ENCODE results near the gene CNTN4. TPM values are rescaled to one million over a fixed set of nuclear protein-coding genes. Genes with fewer than 3 reads are reported as not detected.

Gene CNTN4
- total RNA-seq, 4 donors from 2014 or later: 2.6 to 91.2 (median 13.2) TPM

- intact Hi-C loops (cut with DNase I; ENCODE audit: low total_unique reads): no loop called here
- Histone ChIP-seq H3K9me3 (no peaks in the 10 kb centered on the region), H3K27ac (no peak overlapping the region), H3K27me3 (no peaks in the 10 kb centered on the region), H3K4me3 (no peak overlapping the region), H3K4me1 (peaks cover 0 to 3% of the 10 kb centered on the region in 2 donors), H3K36me3 (no peaks in the 10 kb centered on the region)
- DNase-seq: no peak
- TF ChIP-seq, protein P1, sequence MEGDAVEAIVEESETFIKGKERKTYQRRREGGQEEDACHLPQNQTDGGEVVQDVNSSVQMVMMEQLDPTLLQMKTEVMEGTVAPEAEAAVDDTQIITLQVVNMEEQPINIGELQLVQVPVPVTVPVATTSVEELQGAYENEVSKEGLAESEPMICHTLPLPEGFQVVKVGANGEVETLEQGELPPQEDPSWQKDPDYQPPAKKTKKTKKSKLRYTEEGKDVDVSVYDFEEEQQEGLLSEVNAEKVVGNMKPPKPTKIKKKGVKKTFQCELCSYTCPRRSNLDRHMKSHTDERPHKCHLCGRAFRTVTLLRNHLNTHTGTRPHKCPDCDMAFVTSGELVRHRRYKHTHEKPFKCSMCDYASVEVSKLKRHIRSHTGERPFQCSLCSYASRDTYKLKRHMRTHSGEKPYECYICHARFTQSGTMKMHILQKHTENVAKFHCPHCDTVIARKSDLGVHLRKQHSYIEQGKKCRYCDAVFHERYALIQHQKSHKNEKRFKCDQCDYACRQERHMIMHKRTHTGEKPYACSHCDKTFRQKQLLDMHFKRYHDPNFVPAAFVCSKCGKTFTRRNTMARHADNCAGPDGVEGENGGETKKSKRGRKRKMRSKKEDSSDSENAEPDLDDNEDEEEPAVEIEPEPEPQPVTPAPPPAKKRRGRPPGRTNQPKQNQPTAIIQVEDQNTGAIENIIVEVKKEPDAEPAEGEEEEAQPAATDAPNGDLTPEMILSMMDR (IDR thresholded peaks at IDR 0.05): no peak
- no peak for TF ChIP-seq POLR2A (IDR thresholded peaks at IDR 0.05)
Measured at GRCh38 chr3:2656806-2657777, 558.4 kb downstream of the CNTN4 start.

DNA sequence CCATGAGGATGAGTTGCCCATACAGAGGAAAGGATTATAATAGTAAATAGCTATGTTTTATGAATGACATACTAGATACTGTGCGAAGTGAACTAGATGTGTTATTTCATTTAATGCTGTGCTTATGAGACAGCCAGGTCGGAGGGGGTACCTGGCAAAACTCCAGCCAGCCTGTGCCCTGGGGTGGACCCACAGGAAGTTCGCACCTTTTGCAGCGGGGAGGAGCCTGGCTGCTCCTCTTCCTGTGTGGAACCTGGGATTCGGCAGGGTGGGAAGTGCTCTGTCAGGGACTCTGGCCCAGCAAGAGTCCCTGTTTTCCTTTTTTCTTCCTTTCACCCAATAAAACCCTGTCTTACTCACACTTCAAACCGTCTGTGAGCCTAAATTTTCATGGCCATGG, 559.3 kb downstream of the CNTN4 start:
- peaks cover 0 to 3% of the 10 kb centered on the region in 2 donors for H3K4me1 ChIP-seq
- intact Hi-C loops (cut with DNase I; ENCODE audit: low total_unique reads): no loop called here

GRCh38 chr3:2659896-2660295, 561.2 kb downstream of the CNTN4 start:
- intact Hi-C loops (cut with DNase I; ENCODE audit: low total_unique reads): no loop called here
- Histone ChIP-seq H3K9me3 (no peaks in the 10 kb centered on the region), H3K4me3 (no peak overlapping the region), H3K27ac (no peak overlapping the region), H3K36me3 (no peaks in the 10 kb centered on the region), H3K27me3 (no peaks in the 10 kb centered on the region), H3K4me1 (peaks cover 0 to 3% of the 10 kb centered on the region in 2 donors)
- no peak for TF ChIP-seq POLR2A (IDR thresholded peaks at IDR 0.05)
- TF ChIP-seq, protein P1 (IDR thresholded peaks at IDR 0.05): no peak
- no peak for DNase-seq

More for the DNA sequence above, 559.3 kb downstream of the CNTN4 start:
- TF ChIP-seq, protein P1 (IDR thresholded peaks at IDR 0.05): no peak
- no peak for TF ChIP-seq POLR2A (IDR thresholded peaks at IDR 0.05)
- no peak for DNase-seq
- Histone ChIP-seq H3K27ac (no peak overlapping the region), H3K36me3 (no peaks in the 10 kb centered on the region), H3K4me3 (no peak overlapping the region), H3K27me3 (no peaks in the 10 kb centered on the region), H3K9me3 (no peaks in the 10 kb centered on the region)

DNA sequence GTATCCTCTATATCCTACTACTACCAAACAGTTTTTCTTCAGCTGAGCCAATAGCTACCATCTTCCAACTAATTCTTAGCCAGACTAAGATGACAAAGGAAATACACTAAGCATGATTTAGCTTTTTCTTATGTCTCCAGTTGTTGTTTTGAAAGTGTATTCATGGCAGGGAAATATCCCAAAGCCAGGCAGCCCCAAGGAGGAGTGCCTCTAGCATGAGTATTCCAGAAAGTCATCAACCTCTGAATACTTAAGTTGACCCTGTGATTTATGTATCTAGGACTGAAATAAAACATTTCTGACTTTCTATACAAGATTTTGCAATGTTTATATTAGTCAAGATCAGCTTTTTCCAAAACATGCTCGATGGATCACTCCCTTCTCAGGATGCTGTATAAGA, 562.4 kb downstream of the CNTN4 start:
- H3K27ac ChIP-seq: no peak overlapping the region
- intact Hi-C loops (cut with DNase I; ENCODE audit: low total_unique reads): no loop called here
- no peaks in the 10 kb centered on the region for H3K36me3 ChIP-seq
- DNase-seq: no peak
- TF ChIP-seq, protein P1 (IDR thresholded peaks at IDR 0.05): no peak
- TF ChIP-seq POLR2A (IDR thresholded peaks at IDR 0.05): no peak
- H3K4me1 ChIP-seq: peaks cover 0 to 3% of the 10 kb centered on the region in 2 donors
- no peaks in the 10 kb centered on the region for H3K9me3 ChIP-seq
- no peak overlapping the region for H3K4me3 ChIP-seq
- H3K27me3 ChIP-seq: no peaks in the 10 kb centered on the region

- Histone ChIP-seq H3K9me3 (no peaks in the 10 kb centered on the region), H3K27me3 (no peaks in the 10 kb centered on the region), H3K27ac (no peak overlapping the region), H3K4me3 (no peak overlapping the region), H3K4me1 (no peaks in the 10 kb centered on the region), H3K36me3 (no peaks in the 10 kb centered on the region)
- TF ChIP-seq, protein P1 (IDR thresholded peaks at IDR 0.05): no peak
- no peak for TF ChIP-seq POLR2A (IDR thresholded peaks at IDR 0.05)
- intact Hi-C loops (cut with DNase I; ENCODE audit: low total_unique reads): no loop called here
- no peak for DNase-seq
Measured at GRCh38 chr3:2677501-2677900, 578.8 kb downstream of the CNTN4 start.
